Activated naive CD8-positive, alpha-beta T cell treated with anti-CD3 and anti-CD28 coated beads, Interleukin-2, amount 10 ng/mL, durations not matched to agents 7 days and 5 days (primary cell): ENCODE measurements around the gene TRHDE. TPM values are rescaled to one million over a fixed set of nuclear protein-coding genes. Genes with fewer than 3 reads are reported as not detected.

ENCODE experiments used
- ATAC-seq: fragments of 150-1000 bp; cut with Tn5 transposase; one replicate; pipeline ENCODE4 v1.10.0; 2021; ENCODE audit warnings: low read depth, moderate library complexity
- POLR2A ChIA-PET: fragments of 350-600 bp; sonication (Branson Sonifier 250); formaldehyde crosslinking; loops from one replicate; lab custom pipeline; 2021; ENCODE audit warnings: antibody characterized with exemption; lab: Charles Lee
- DNase-seq: peaks from one replicate; pipeline ENCODE4 v3.0.0; 2021
- H3K27ac Mint-ChIP-seq: one replicate; pipeline ENCODE4 v1.8.0; 2022; ENCODE audit warnings: mild to moderate bottlenecking, mixed read lengths
- H3K27me3 Mint-ChIP-seq: one replicate; pipeline ENCODE4 v1.8.0; 2022; ENCODE audit warnings: mild to moderate bottlenecking, moderate library complexity, mixed read lengths
- H3K36me3 Mint-ChIP-seq: one replicate; pipeline ENCODE4 v1.8.0; 2021; ENCODE audit warnings: mild to moderate bottlenecking, mixed read lengths
- H3K4me1 Mint-ChIP-seq: one replicate; pipeline ENCODE4 v1.8.0; 2021; ENCODE audit warnings: mixed read lengths
- H3K4me3 Mint-ChIP-seq: one replicate; pipeline ENCODE4 v1.8.0; 2022; ENCODE audit warnings: mild to moderate bottlenecking, moderate library complexity, mixed read lengths
- H3K9me3 Mint-ChIP-seq: one replicate; pipeline ENCODE4 v1.8.0; 2021; ENCODE audit warnings: mixed read lengths
- total RNA-seq, 2 experiments: library from RNA; stranded (reverse); gene quantifications; one replicate each; pipeline ENCODE4 v1.2.3, GENCODE V29; 2021

The TRHDE gene
- total RNA-seq, 2 experiments from 2014 or later: not detected

- Mint-ChIP-seq H3K27ac (no peak overlapping the region), H3K4me1 (peaks cover 3% of the 10 kb centered on the region), H3K36me3 (no peaks in the 10 kb centered on the region), H3K9me3 (no peaks in the 10 kb centered on the region), H3K27me3 (peaks cover 34% of the 10 kb centered on the region), H3K4me3 (no peak overlapping the region)
- POLR2A ChIA-PET: no interaction called here
- ATAC-seq: no peak
- no peak for DNase-seq
Measured at GRCh38 chr12:72267974-72268373, 4.2 kb upstream of the TRHDE start.

GRCh38 chr12:72268386-72268785, 3.8 kb upstream of the TRHDE start:
- no peak for DNase-seq
- H3K27ac Mint-ChIP-seq: no peak overlapping the region
- peaks cover 3% of the 10 kb centered on the region for H3K4me1 Mint-ChIP-seq
- H3K27me3 Mint-ChIP-seq: peaks cover 37% of the 10 kb centered on the region
- POLR2A ChIA-PET: no interaction called here
- ATAC-seq: no peak
- no peaks in the 10 kb centered on the region for H3K9me3 Mint-ChIP-seq
- H3K4me3 Mint-ChIP-seq: no peak overlapping the region
- H3K36me3 Mint-ChIP-seq: no peaks in the 10 kb centered on the region

GRCh38 chr12:72269491-72269890, 2.7 kb upstream of the TRHDE start:
- Mint-ChIP-seq H3K9me3 (no peaks in the 10 kb centered on the region), H3K27me3 (peaks cover 47% of the 10 kb centered on the region), H3K4me3 (no peak overlapping the region), H3K27ac (no peak overlapping the region), H3K4me1 (peaks cover 3% of the 10 kb centered on the region), H3K36me3 (no peaks in the 10 kb centered on the region)
- ATAC-seq (no peak), DNase-seq (no peak)
- POLR2A ChIA-PET: no interaction called here

DNA sequence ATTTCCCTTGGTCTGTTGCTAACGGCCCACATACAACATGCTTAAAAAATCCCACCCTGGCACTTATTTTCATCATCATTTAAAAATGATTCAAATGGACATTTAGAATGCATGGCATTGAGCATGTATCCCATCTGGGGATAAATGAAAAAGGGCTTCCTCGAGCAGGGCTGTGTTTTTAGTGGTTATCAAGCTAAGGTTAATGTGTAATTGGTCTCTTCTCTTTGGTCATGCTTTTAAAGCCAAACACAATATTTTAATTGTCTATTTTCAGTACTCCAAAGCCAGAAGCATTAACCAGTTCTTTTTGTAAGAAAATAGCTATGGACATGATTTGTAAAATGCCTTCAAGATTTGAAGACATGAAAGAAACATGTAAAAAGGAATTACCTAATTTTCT, 1.9 kb upstream of the TRHDE start:
- Mint-ChIP-seq H3K9me3 (no peaks in the 10 kb centered on the region), H3K27me3 (peaks cover 54% of the 10 kb centered on the region), H3K4me1 (peaks cover 3% of the 10 kb centered on the region), H3K27ac (no peak overlapping the region), H3K36me3 (no peaks in the 10 kb centered on the region), H3K4me3 (no peak overlapping the region)
- DNase-seq (no peak), ATAC-seq (no peak)
- POLR2A ChIA-PET: no interaction called here

- H3K27me3 Mint-ChIP-seq: peaks cover 61% of the 10 kb centered on the region
- no peak overlapping the region for H3K27ac Mint-ChIP-seq
- no peak for ATAC-seq
- POLR2A ChIA-PET: no interaction called here
- peaks cover 3% of the 10 kb centered on the region for H3K4me1 Mint-ChIP-seq
- DNase-seq: no peak
- H3K9me3 Mint-ChIP-seq: no peaks in the 10 kb centered on the region
- H3K36me3 Mint-ChIP-seq: no peaks in the 10 kb centered on the region
- H3K4me3 Mint-ChIP-seq: no peak overlapping the region
Measured at GRCh38 chr12:72270961-72271360, 1.2 kb upstream of the TRHDE start.

- H3K36me3 Mint-ChIP-seq: no peaks in the 10 kb centered on the region
- peaks cover 61% of the 10 kb centered on the region for H3K27me3 Mint-ChIP-seq
- POLR2A ChIA-PET: no interaction called here
- H3K27ac Mint-ChIP-seq: no peak overlapping the region
- DNase-seq (no peak), ATAC-seq (no peak)
- no peaks in the 10 kb centered on the region for H3K9me3 Mint-ChIP-seq
- H3K4me3 Mint-ChIP-seq: peak overlapping the region; percentile 64
- peaks cover 3% of the 10 kb centered on the region for H3K4me1 Mint-ChIP-seq
Measured at GRCh38 chr12:72271451-72272090, 599 bp upstream of the TRHDE start.

- Mint-ChIP-seq H3K27ac (no peak overlapping the region), H3K27me3 (peaks cover 61% of the 10 kb centered on the region), H3K4me1 (peaks cover 3% of the 10 kb centered on the region), H3K9me3 (no peaks in the 10 kb centered on the region), H3K36me3 (no peaks in the 10 kb centered on the region), H3K4me3 (no peak overlapping the region)
- no peak for DNase-seq
- POLR2A ChIA-PET: no interaction called here
- no peak for ATAC-seq
Measured at GRCh38 chr12:72272731-72273498, 745 bp downstream of the TRHDE start.

DNA sequence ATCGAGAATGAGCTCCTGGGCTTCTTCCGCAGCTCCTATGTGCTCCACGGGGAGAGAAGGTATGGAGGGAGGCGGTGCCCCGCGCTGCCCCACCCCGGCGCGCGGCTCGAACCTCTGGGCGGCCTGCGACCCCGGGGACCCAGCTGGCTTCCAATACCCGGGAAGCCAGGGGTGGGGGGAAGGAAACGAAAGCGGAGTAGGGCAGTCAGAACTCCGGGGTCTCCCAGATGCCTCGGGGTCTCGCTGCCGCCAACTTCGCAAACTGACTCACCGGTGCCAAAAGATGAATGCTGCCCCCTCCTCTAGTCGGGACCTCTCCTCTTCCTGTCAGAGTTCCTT, 1.3 kb downstream of the TRHDE start:
- ATAC-seq (no peak), DNase-seq (no peak)
- no peak overlapping the region for H3K27ac Mint-ChIP-seq
- H3K27me3 Mint-ChIP-seq: peaks cover 57% of the 10 kb centered on the region
- peak overlapping the region; percentile 25 for H3K4me3 Mint-ChIP-seq
- POLR2A ChIA-PET: no interaction called here
- H3K36me3 Mint-ChIP-seq: no peaks in the 10 kb centered on the region
- no peaks in the 10 kb centered on the region for H3K9me3 Mint-ChIP-seq
- H3K4me1 Mint-ChIP-seq: peaks cover 3% of the 10 kb centered on the region

GRCh38 chr12:72273851-72274351, 1.7 kb downstream of the TRHDE start:
- Mint-ChIP-seq H3K4me1 (peaks cover 3% of the 10 kb centered on the region), H3K27me3 (peaks cover 54% of the 10 kb centered on the region), H3K9me3 (no peaks in the 10 kb centered on the region), H3K36me3 (no peaks in the 10 kb centered on the region), H3K27ac (no peak overlapping the region), H3K4me3 (peak overlapping the region; percentile 25)
- ATAC-seq (no peak), DNase-seq (no peak)
- POLR2A ChIA-PET: no interaction called here

GRCh38 chr12:72274931-72275330, 2.8 kb downstream of the TRHDE start:
- peaks cover 48% of the 10 kb centered on the region for H3K27me3 Mint-ChIP-seq

DNA sequence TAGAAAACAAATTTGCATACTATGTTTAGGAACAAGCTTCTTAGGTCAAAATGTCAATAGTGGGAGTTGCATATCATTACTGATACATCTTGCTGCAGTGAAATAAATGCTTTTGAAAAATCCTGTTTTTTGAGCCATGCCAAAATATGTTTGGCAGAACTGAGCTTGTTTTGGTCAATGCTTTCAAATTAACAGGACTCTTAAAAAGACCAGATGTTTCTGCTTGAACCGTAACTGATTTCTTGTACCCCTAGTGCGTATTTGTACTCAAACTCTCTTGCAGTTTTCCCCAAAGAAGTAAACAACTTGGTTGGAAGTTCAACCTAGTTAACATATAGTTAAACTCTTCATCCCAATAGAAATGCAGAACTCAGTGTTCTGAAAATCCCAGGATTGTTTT, 3.4 kb downstream of the TRHDE start:
- ATAC-seq (no peak), DNase-seq (no peak)
- H3K9me3 Mint-ChIP-seq: no peaks in the 10 kb centered on the region
- POLR2A ChIA-PET: no interaction called here
- H3K4me3 Mint-ChIP-seq: no peak overlapping the region
- no peaks in the 10 kb centered on the region for H3K36me3 Mint-ChIP-seq
- peaks cover 3% of the 10 kb centered on the region for H3K4me1 Mint-ChIP-seq
- no peak overlapping the region for H3K27ac Mint-ChIP-seq
- peaks cover 42% of the 10 kb centered on the region for H3K27me3 Mint-ChIP-seq

More at GRCh38 chr12:72274931-72275330, 2.8 kb downstream of the TRHDE start:
- H3K27ac Mint-ChIP-seq: no peak overlapping the region
- POLR2A ChIA-PET: no interaction called here
- no peak overlapping the region for H3K4me3 Mint-ChIP-seq
- DNase-seq (no peak), ATAC-seq (no peak)
- peaks cover 3% of the 10 kb centered on the region for H3K4me1 Mint-ChIP-seq
- H3K9me3 Mint-ChIP-seq: no peaks in the 10 kb centered on the region
- no peaks in the 10 kb centered on the region for H3K36me3 Mint-ChIP-seq

GRCh38 chr12:72276181-72276805, 4.1 kb downstream of the TRHDE start:
- Mint-ChIP-seq H3K27ac (no peak overlapping the region), H3K27me3 (peaks cover 34% of the 10 kb centered on the region), H3K4me1 (peaks cover 3% of the 10 kb centered on the region), H3K4me3 (no peak overlapping the region), H3K9me3 (no peaks in the 10 kb centered on the region), H3K36me3 (no peaks in the 10 kb centered on the region)
- POLR2A ChIA-PET: no interaction called here
- ATAC-seq: no peak
- DNase-seq: no peak

- Mint-ChIP-seq H3K27me3 (peaks cover 27% of the 10 kb centered on the region), H3K36me3 (no peaks in the 10 kb centered on the region), H3K4me3 (no peak overlapping the region), H3K9me3 (no peaks in the 10 kb centered on the region), H3K27ac (no peak overlapping the region), H3K4me1 (no peaks in the 10 kb centered on the region)
- POLR2A ChIA-PET: no interaction called here
- DNase-seq (no peak), ATAC-seq (no peak)
Measured at GRCh38 chr12:72277415-72277814, 5.2 kb downstream of the TRHDE start.

- no peak for ATAC-seq
- Mint-ChIP-seq H3K4me1 (no peaks in the 10 kb centered on the region), H3K27me3 (peaks cover 20% of the 10 kb centered on the region), H3K27ac (no peak overlapping the region), H3K36me3 (no peaks in the 10 kb centered on the region), H3K9me3 (no peaks in the 10 kb centered on the region), H3K4me3 (no peak overlapping the region)
- POLR2A ChIA-PET: no interaction called here
- no peak for DNase-seq
Measured at GRCh38 chr12:72278894-72279293, 6.7 kb downstream of the TRHDE start.
